K562 treated with DMSO at 1 percent for 4 hours (cell line): ENCODE measurements around the gene GALP. TPM values are rescaled to one million over a fixed set of nuclear protein-coding genes. Genes with fewer than 3 reads are reported as not detected.

Experiments used
- total RNA-seq: library from RNA; unstranded; fragments of 300-600 nt; gene quantifications from 2 replicates; pipeline ENCODE4 v1.2.3, GENCODE V29; 2022; ENCODE audit not compliant: insufficient read depth

GALP gene
- total RNA-seq: not detected in 2 replicates

GRCh38 chr19:56175861-56176307 lies at the start of gene GALP:
TSS of gene GALP (plus strand) at chr19:56176008. CDS start at chr19:56177109, 1,101 bp downstream.

GRCh38 chr19:56140583-56141416 lies 35.0 kb upstream of the GALP start, which contains the start of gene ZNF444:
TSS of gene ZNF444 (plus strand) at chr19:56141287. CDS start at chr19:56146912, 5,625 bp downstream.

GRCh38 chr19:56197646-56198045 lies 21.8 kb downstream of the GALP start, which contains the start of gene ZSCAN5B:
TSS of gene ZSCAN5B (minus strand) at chr19:56197783. CDS start at chr19:56193052, 4,731 bp downstream.

GRCh38 chr19:56201973-56202372 lies 26.2 kb downstream of the GALP start, which contains the start of gene ZSCAN5C:
TSS of gene ZSCAN5C (plus strand) at chr19:56202273. CDS start at chr19:56205914, 3,641 bp downstream.

Other genes starting within 250 kb of the GALP start
- gene NLRP13, start 243.7 kb upstream of the GALP start, total RNA-seq: not detected in 2 replicates
- not detected in 2 replicates for gene NLRP8, start 228.2 kb upstream of the GALP start, total RNA-seq
- gene NLRP5, start 189.2 kb upstream of the GALP start, total RNA-seq: not detected in 2 replicates
- gene ZNF787, start 54.7 kb upstream of the GALP start, total RNA-seq: 48.0 and 50.8 TPM in 2 replicates
- gene ZNF444, start 34.7 kb upstream of the GALP start, total RNA-seq: 29.8 and 34.8 TPM in 2 replicates
- gene ZSCAN5B, start 21.8 kb downstream of the GALP start, total RNA-seq: not detected in 2 replicates
- gene ZSCAN5C, start 26.3 kb downstream of the GALP start, total RNA-seq: not detected in 2 replicates
- not detected in 2 replicates for gene EDDM13, start 96.7 kb downstream of the GALP start, total RNA-seq
- 3.2 and 3.8 TPM in 2 replicates for gene ZSCAN5A, start 138.8 kb downstream of the GALP start, total RNA-seq
- 1.9 TPM in 1 of 2 replicates, not detected in the other for gene ZNF582, start 217.5 kb downstream of the GALP start, total RNA-seq
- 0.16 TPM in 1 of 2 replicates, not detected in the other for gene ZNF583, start 228.3 kb downstream of the GALP start, total RNA-seq